ENCODE results near the gene ZNF420. TPM values are rescaled to one million over a fixed set of nuclear protein-coding genes. Genes with fewer than 3 reads are reported as not detected.
"Not testable (repeated sequence)": the region's sequence is repeated elsewhere in the genome, so short reads cannot be mapped to it uniquely, and the experiment has no call there.

The ZNF420 gene
- total RNA-seq, 1 donor from 2014 or later: 11.6 TPM

DNA sequence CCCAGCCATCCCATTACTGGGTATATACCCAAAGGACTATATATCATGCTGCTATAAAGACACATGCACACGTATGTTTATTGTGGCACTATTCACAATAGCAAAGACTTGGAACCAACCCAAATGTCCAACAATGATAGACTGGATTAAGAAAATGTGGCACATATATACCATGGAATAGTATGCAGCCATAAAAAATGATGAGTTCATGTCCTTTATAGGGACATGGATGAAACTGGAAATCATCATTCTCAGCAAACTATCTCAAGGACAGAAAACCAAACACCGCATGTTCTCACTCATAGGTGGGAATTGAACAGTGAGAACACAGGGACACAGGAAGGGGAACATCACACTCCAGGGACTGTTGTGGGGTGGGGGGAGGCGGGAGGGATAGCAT, 43.9 kb downstream of the ZNF420 start:
- ATAC-seq; intact Hi-C loops (cut with DNase I): not testable (repeated sequence)

GRCh38 chr19:37127999-37128820, 50.0 kb downstream of the ZNF420 start:
- intact Hi-C loops (cut with DNase I): no loop called here
- DNase-seq (ENCODE audit: missing footprints): no peak
- ATAC-seq: no peak

More for the DNA sequence above, 43.9 kb downstream of the ZNF420 start:
- not testable (repeated sequence) for DNase-seq (ENCODE audit: missing footprints)

GRCh38 chr19:37128821-37129177, 50.6 kb downstream of the ZNF420 start:
- intact Hi-C loops (cut with DNase I): no loop called here
- no peak for ATAC-seq

DNA sequence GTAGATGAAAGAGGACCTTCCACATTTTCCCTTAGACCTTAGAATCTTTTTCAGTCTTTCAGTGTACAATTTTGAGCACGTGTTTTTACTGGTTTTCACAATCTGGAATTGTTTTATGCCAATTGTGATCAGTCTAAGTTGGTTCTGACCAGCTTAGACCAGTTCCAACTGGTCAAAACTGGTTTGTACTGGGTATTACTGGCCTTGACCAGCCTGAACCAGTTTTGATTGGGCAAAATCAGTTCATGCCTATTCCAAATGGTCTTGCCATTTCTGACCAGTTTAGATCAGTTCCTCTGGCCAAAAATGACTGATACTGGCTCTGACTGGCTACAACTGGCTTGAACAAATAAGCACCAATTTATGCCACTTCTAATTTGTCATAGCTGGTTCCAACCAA, 57.9 kb downstream of the ZNF420 start:
- DNase-seq (ENCODE audit: missing footprints) (no peak), ATAC-seq (no peak)
- intact Hi-C loops (cut with DNase I): no loop called here

More at GRCh38 chr19:37128821-37129177, 50.6 kb downstream of the ZNF420 start:
- no peak for DNase-seq (ENCODE audit: missing footprints)

DNA sequence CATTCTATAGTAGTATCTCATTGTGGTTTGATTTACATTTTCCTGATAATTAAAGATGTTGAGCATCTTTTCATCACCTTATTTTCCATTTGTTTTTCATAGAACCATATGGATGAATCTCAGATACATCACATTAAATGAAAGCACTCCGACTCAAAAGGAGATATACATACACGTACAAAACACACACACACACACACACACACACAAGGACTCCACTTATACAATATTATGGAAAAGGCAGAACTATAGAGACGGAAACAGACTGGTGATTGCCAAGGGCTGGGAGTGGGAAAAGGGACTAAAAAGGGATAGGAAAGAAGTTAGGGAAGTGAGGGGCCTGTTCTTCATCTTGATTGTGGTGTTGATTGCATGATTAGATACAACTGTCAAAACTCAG, 70.0 kb downstream of the ZNF420 start:
- no peak for ATAC-seq

GRCh38 chr19:37160153-37160552, 81.9 kb downstream of the ZNF420 start:
- ATAC-seq: no peak
- intact Hi-C loops (cut with DNase I): no loop called here
- DNase-seq (ENCODE audit: missing footprints): no peak

More for the DNA sequence above, 70.0 kb downstream of the ZNF420 start:
- intact Hi-C loops (cut with DNase I): no loop called here
- DNase-seq (ENCODE audit: missing footprints): no peak

DNA sequence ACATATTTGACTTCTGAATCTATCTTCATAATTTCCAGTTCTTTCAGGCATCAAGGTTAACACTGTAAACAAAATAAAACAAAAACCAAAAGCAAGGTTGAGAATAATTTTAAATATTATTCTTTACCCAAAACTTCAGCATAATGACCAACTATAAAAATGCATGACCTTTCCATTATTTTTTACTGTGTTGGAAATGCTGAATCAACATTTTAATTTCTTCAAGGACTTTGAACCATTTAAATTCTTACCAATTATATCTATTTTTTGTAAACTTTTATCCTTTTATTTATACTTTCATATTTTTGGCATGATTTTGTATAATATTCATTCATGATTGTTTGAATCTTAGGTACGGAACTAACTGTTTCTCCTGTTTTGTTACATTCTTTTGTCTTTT, 87.4 kb downstream of the ZNF420 start:
- ATAC-seq (no peak), DNase-seq (ENCODE audit: missing footprints) (no peak)
- intact Hi-C loops (cut with DNase I): no loop called here

DNA sequence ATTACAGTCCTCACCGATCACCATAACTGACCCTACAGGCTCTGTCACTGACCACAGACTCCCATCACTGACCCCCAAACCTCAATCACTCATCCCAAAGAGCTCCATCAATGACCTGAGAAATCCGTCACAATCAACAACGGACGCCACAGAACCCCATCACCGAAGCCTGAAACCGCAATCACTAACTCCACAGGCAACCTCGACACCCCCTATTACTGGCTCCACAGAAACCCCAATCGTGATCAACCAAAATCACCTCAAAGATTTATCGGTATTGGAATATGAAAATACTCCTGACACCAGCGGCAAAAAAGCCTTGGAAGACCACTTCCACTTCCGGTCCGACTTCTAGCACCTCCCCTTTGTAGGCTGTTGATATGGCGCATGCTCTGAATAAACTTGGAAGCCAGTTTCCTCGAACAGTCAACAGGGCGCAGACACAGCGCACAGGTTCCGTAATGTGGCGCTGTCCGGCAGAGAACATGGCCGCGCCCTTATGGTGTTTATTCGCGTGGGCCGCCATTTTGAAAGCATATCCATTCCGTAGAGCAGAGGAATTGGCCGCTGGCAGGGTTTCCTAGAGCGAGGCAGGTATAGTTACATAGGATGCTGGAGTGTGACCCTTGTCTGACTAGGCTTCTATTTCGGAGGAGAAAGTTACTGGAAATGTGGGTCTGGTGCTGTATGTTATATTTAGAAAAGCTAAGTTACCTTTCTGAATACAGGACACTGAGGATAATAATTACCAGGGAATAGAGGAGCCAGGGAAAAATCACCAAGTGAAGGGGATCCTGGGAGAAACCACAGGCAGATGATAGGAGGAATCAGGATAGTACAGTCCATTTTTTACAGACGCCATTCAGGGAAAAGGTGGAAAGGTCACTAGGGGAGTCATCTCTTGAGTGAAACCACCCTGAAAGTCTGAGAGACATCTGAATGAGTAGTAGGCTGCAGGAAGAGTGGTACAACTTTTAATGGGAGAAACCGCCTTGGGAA, 94.4 kb downstream of the ZNF420 start, which contains the start of gene ZNF585A:
TSS of gene ZNF585A (minus strand) at position 328 of the 999 bp plus-strand sequence. CDS start 2,785 bp downstream, outside the sequence.
- intact Hi-C loops (cut with DNase I): loop anchor here (2.0 to 10.0 kb wide), 4 partner anchors 38 to 645 kb away; partner anchors contain the start of genes ZNF260, ZNF420, ZNF585B and ZNF850
- ATAC-seq (peak; percentile 100), DNase-seq (ENCODE audit: missing footprints) (peak; percentile 97)

Other genes starting within 250 kb of the ZNF420 start
- gene ZNF790, start 240.0 kb upstream of the ZNF420 start, total RNA-seq: 8.3 TPM
- gene ZNF345, start 227.6 kb upstream of the ZNF420 start, total RNA-seq: 3.1 TPM
- gene ZNF829, start 162.1 kb upstream of the ZNF420 start, total RNA-seq: 2.1 TPM
- gene ZNF568, start 162.1 kb upstream of the ZNF420 start, total RNA-seq: 7.7 TPM
- 10.3 TPM for gene ZNF585A, start 94.3 kb downstream of the ZNF420 start, total RNA-seq
- 10.7 TPM for gene ZNF585B, start 132.1 kb downstream of the ZNF420 start, total RNA-seq
- 9.1 TPM for gene ZNF383, start 139.8 kb downstream of the ZNF420 start, total RNA-seq

All from Right ventricle myocardium inferior (tissue), 1 donor.